Right lobe of liver (tissue), 6 donors: Measurements from ENCODE around the gene FOSL2. TPM values are rescaled to one million over a fixed set of nuclear protein-coding genes. Genes with fewer than 3 reads are reported as not detected.

Experiments
- ATAC-seq, 4 donors: fragments of 200-7000 bp; cut with Tn5 transposase; one replicate each; pipeline ENCODE4 v1.9.1; 2020; ENCODE audit warnings: mild to moderate bottlenecking in 4 of 4, moderate library complexity in 4 of 4
- DNase-seq, 3 donors: peaks; one replicate each; pipeline ENCODE4 v3.0.0-alpha.2; 2020
- H3K27ac ChIP-seq, 3 donors: fragments of 200-600 bp; one replicate each; pipeline ENCODE4 v1.8.0; 2022
- H3K27me3 ChIP-seq, 2 donors: fragments of 200-600 bp; one replicate each; pipeline ENCODE4 v1.8.0; 2022
- H3K36me3 ChIP-seq, 4 donors: fragments of 200-600 bp; sonication (generic) in 1 of 4; one replicate each; pipeline versions ENCODE4 v1.5.1 to v1.8.0; 2017 to 2022; ENCODE audit warnings: control low read depth in 1 of 4
- H3K4me1 ChIP-seq, 4 donors: fragments of 200-600 bp; sonication (generic) in 1 of 4; one replicate each; pipeline versions ENCODE4 v1.5.1 to v1.8.0; 2017 to 2022; ENCODE audit warnings: control low read depth in 1 of 4
- H3K4me3 ChIP-seq, 3 donors: fragments of 200-600 bp; one replicate each; pipeline ENCODE4 v1.8.0; 2022
- H3K9me3 ChIP-seq, 4 donors: fragments of 200-600 bp; sonication (generic) in 1 of 4; one replicate each; pipeline versions ENCODE4 v1.5.1 to v1.8.0; 2017 to 2022; ENCODE audit warnings: control low read depth in 1 of 4
- POLR2A ChIP-seq: fragments of 450-650 bp; IDR thresholded peaks from one replicate; pipeline ENCODE4 v1.6.1; 2017; ENCODE audit warnings: antibody characterized with exemption, mild to moderate bottlenecking
- WGBS: methylation state at CpG from one replicate; pipeline ENCODE4 v1.1.6; 2018; ENCODE audit warnings: low coverage, low lambda C conversion rate; ENCODE audit not compliant: insufficient coverage; ENCODE audit errors: missing lambda C conversion rate; 5-methylcytosine and 5-hydroxymethylcytosine counted together
- intact Hi-C, 2 donors: fragments of 100-400 bp; cut with DNase I; formaldehyde crosslinking; loops; one replicate each; pipeline versions ENCODE4 v1.11.2 to v1.14.1; 2022
- total RNA-seq, 6 experiments: library from RNA; depleted of rRNA in 2 of 6; stranded (reverse); fragments of >200 nt in 2 of 6; fragmentation: NEBNext Ultra II Directional in 3 of 6; extraction: Animal tissue kit (Norgen Biotek cat#: 25700) in 3 of 6; gene quantifications; one replicate each; pipeline versions ENCODE4 v1.1.0 to v1.2.4, GENCODE V29; 2016 to 2023
- TF ChIP-seq, protein P1 (sequence below), 4 donors: fragments of 200-600 bp in 3 of 4; fragments of 450-650 bp in 1 of 4; IDR thresholded peaks; one replicate each; pipeline versions ENCODE4 v1.5.1 to v1.8.0; 2016 to 2022; ENCODE audit warnings: antibody characterized with exemption in 4 of 4, mild to moderate bottlenecking in 2 of 4
- donor health status: DM: no; HTN: yes; CAD: no.
- donor health status: DM: no; HTN: no; CAD: no.
- donor health status: DM: no; HTN: no; CAD: no.
- donor health status: DM: no; HTN: yes; CAD: no.
- donor health status: DM: no; HTN: yes; CAD: no.

FOSL2 gene
- total RNA-seq, 6 experiments from 2014 or later, result 8.1 to 70.7 (median 14.9) TPM

DNA sequence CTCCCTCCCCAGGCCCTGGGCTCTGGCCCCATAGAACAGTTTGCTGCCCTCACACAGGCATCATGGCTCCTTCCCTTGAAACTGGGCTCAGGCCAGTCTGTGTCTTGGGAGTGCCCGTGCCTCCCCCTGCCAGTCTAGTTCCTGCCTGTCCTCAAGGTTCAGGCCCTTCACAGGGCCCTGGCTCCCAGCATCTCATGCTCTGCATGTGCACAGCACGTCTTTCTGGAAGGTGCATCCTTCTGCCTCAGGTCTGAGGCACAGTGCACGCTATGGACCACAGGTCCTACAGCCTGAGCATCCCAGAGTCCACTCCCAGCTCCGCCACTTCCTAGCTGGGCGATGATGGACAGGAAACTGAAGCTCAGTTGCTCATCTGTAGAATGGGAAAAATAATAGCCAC lies 35.6 kb upstream of the FOSL2 start:
- Histone ChIP-seq H3K9me3 (no peaks in the 10 kb centered on the region), H3K36me3 (no peaks in the 10 kb centered on the region), H3K4me3 (no peak overlapping the region), H3K4me1 (peaks cover 0 to 21% (median 10%) of the 10 kb centered on the region in 4 donors), H3K27ac (no peak overlapping the region), H3K27me3 (no peaks in the 10 kb centered on the region)
- intact Hi-C loops, result no loop called here
- no peak for DNase-seq
- TF ChIP-seq, protein P1, sequence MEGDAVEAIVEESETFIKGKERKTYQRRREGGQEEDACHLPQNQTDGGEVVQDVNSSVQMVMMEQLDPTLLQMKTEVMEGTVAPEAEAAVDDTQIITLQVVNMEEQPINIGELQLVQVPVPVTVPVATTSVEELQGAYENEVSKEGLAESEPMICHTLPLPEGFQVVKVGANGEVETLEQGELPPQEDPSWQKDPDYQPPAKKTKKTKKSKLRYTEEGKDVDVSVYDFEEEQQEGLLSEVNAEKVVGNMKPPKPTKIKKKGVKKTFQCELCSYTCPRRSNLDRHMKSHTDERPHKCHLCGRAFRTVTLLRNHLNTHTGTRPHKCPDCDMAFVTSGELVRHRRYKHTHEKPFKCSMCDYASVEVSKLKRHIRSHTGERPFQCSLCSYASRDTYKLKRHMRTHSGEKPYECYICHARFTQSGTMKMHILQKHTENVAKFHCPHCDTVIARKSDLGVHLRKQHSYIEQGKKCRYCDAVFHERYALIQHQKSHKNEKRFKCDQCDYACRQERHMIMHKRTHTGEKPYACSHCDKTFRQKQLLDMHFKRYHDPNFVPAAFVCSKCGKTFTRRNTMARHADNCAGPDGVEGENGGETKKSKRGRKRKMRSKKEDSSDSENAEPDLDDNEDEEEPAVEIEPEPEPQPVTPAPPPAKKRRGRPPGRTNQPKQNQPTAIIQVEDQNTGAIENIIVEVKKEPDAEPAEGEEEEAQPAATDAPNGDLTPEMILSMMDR (IDR thresholded peaks at IDR 0.05), result no peak
- TF ChIP-seq POLR2A, result no peak
- no peak for ATAC-seq
- 78% methylated on average over 2 of the region's 5 CpGs for WGBS

DNA sequence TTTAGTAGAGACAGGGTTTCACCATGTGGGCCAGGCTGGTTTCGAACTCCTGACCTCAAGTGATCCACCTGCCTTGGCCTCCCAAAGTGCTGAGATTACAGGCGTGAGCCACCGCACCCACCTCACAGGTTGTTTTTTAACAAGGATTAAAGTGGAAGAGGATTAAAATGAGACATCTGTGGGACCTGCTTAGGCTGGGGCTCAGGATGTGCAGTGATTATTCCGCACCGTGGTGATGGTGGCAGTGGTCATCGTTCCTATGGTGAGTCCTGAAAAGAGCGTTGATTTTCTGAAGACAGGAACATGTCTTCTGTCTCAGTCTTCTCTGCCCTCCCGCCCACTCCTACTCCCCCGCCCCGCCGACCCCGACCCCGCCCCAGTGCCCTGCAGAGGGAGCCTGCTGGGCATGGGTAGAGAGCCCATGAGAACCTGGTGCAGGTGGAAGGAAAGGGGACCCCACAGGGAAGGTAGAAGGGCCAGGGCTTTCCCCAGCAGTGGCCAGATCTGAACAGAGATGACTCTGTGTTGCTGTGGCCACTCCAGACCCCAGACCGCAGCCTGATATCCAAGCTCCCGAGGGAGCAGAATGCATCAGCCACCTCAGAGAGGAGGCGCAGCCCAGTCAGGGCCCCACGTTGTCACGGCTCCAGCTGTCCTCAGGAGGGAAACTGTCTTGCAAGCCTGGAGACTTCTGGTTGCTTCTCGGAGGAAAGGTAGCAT lies 34.5 kb upstream of the FOSL2 start:
- no peaks in the 10 kb centered on the region for H3K27me3 ChIP-seq
- H3K9me3 ChIP-seq, result no peaks in the 10 kb centered on the region
- TF ChIP-seq POLR2A, result no peak
- TF ChIP-seq, protein P1 (IDR thresholded peaks at IDR 0.05), result no peak
- no peak for DNase-seq
- H3K27ac ChIP-seq, result no peak overlapping the region
- ATAC-seq, result no peak
- H3K36me3 ChIP-seq, result no peaks in the 10 kb centered on the region
- intact Hi-C loops, result no loop called here
- 72% methylated on average over 2 of the region's 19 CpGs for WGBS
- no peak overlapping the region for H3K4me3 ChIP-seq
- H3K4me1 ChIP-seq, result peaks cover 0 to 21% (median 10%) of the 10 kb centered on the region in 4 donors

DNA sequence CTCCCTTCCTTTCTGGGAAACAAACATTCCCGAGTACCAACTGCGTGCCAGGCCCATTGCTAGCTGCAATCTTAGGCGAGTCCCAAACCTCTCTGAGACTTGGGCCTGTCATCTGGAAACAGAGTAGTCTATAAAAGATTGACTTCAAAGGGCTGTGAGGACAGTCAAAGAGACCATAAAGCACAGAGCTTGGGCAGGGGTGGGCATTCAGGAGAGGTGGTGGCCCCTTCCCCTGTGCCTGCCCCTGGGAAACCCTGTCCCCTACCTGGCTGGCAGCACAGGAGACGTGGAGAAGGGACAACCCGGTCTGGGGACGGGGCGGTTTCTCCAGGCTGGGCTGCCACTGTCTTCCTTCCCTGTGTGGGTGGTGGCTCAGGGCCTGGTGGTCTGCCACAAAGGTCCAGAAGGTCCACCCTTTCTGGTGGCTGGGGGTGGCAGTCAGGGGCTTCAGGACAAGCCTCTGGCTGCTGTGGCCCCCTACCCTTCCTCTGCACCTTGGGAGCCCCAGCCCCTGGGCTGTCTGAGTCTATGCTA lies 33.9 kb upstream of the FOSL2 start:
- H3K27ac ChIP-seq, result peak overlapping the region in 1 of 3 donors; percentile 29
- intact Hi-C loops, result no loop called here
- ATAC-seq, result no peak
- WGBS, result no CpG with 5 or more reads among the region's 7 CpGs
- no peaks in the 10 kb centered on the region for H3K9me3 ChIP-seq
- H3K4me1 ChIP-seq, result peaks cover 0 to 21% (median 10%) of the 10 kb centered on the region in 4 donors
- no peaks in the 10 kb centered on the region for H3K36me3 ChIP-seq
- DNase-seq, result no peak
- H3K27me3 ChIP-seq, result no peaks in the 10 kb centered on the region
- no peak for TF ChIP-seq POLR2A
- TF ChIP-seq, protein P1 (IDR thresholded peaks at IDR 0.05), result no peak
- no peak overlapping the region for H3K4me3 ChIP-seq

DNA sequence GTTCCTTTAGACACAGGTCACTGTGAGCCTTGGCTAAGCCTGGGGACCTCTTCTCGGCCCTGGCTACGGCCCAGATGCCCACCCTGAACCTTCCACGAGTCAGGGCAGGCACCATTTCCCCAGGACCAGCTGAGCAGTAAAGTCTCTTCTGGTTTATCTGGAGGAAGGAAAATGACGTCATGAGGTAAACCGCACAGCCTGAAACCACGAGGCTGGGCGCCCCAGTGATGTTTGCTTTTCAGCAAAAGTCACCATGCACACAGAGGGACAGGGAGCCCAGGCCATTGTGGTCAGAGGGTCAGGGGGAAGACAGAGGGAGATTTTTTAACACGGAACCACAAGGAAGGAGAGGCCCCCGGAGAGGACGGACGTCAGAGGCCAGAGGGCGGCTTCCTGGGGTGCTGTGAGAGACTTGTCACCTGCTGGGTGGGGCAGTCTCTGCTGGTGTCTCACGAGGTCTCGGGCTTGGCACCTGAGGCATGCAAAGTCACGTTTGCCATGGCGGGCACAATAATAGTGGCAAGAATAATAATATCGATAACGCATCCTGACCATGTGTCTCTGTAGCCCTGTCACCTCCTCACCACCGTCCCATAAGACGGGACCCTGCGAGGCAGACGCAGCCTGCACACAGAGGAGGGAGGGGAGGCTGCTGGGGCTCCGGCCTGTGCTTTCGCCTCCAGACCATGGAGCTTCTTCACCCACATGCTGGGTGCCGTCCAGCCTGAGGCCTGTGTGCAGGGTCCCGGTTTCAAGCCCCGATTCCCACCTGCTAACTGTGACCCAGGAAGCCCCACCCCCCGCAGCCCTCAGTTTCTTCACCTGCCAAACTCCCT lies 33.2 kb upstream of the FOSL2 start:
- peak overlapping the region in 1 of 3 donors; percentile 29 for H3K27ac ChIP-seq
- WGBS, result 40% methylated on average over 14 of the region's 28 CpGs

More for the DNA sequence above, 33.2 kb upstream of the FOSL2 start:
- peak; percentile 6 to 26 (median 16) for ATAC-seq
- Histone ChIP-seq H3K36me3 (no peaks in the 10 kb centered on the region), H3K9me3 (no peaks in the 10 kb centered on the region), H3K4me3 (no peak overlapping the region), H3K27me3 (no peaks in the 10 kb centered on the region), H3K4me1 (peaks cover 0 to 21% (median 10%) of the 10 kb centered on the region in 4 donors)
- DNase-seq, result peak in 2 of 3 donors; percentile 66 to 69
- intact Hi-C loops, result no loop called here
- no peak for TF ChIP-seq POLR2A
- TF ChIP-seq, protein P1 (IDR thresholded peaks at IDR 0.05), result no peak
